Spleen (tissue), 11 donors: ENCODE measurements around the gene JCAD. TPM values are rescaled to one million over a fixed set of nuclear protein-coding genes. Genes with fewer than 3 reads are reported as not detected.

Experiments used
- DNase-seq: peaks from one replicate; pipeline ENCODE4 v3.0.0-alpha.2; 2020
- H3K27ac ChIP-seq, 8 donors: fragments of 200-600 bp; sonication (generic) in 7 of 8; 1 replicate in 4 of 8; 2 replicates in 4 of 8; pipeline versions ENCODE4 v1.5.0 to v1.8.0; 2016 to 2021; ENCODE audit warnings: inconsistent platforms in 4 of 8, mild to moderate bottlenecking in 4 of 8, moderate library complexity in 1 of 8
- H3K27me3 ChIP-seq, 7 donors: fragments of 200-600 bp; sonication (generic) in 6 of 7; replicated peaks in 1 of 7; 1 replicate in 4 of 7; 2 replicates in 3 of 7; pipeline versions ENCODE4 v1.5.0 to v1.8.0; 2016 to 2021; ENCODE audit warnings: inconsistent platforms in 3 of 7, mild to moderate bottlenecking in 1 of 7
- H3K36me3 ChIP-seq, 6 donors: fragments of 200-600 bp; sonication (generic) in 5 of 6; 1 replicate in 4 of 6; 2 replicates in 2 of 6; pipeline versions ENCODE4 v1.5.0 to v1.8.0; 2016 to 2021; ENCODE audit warnings: inconsistent platforms in 2 of 6
- H3K4me1 ChIP-seq, 6 donors: fragments of 200-600 bp; sonication (generic) in 5 of 6; 1 replicate in 3 of 6; 2 replicates in 3 of 6; pipeline versions ENCODE4 v1.5.0 to v1.8.0; 2016 to 2021; ENCODE audit warnings: inconsistent platforms in 3 of 6
- H3K4me3 ChIP-seq, 8 donors: fragments of 200-600 bp; sonication (generic) in 7 of 8; 1 replicate in 4 of 8; 2 replicates in 4 of 8; pipeline versions ENCODE4 v1.5.0 to v1.8.0; 2016 to 2021; ENCODE audit warnings: inconsistent platforms in 4 of 8, mild to moderate bottlenecking in 4 of 8, moderate library complexity in 2 of 8
- H3K9me3 ChIP-seq, 8 donors: fragments of 200-600 bp; sonication (generic) in 7 of 8; 1 replicate in 4 of 8; 2 replicates in 4 of 8; pipeline versions ENCODE4 v1.5.0 to v1.8.0; 2016 to 2021; ENCODE audit warnings: inconsistent platforms in 4 of 8
- POLR2A ChIP-seq, 3 donors: fragments of 450-650 bp; IDR thresholded peaks; one replicate each; pipeline ENCODE4 v1.5.1; 2017; ENCODE audit warnings: antibody characterized with exemption in 3 of 3, mild to moderate bottlenecking in 1 of 3
- POLR2AphosphoS5 ChIP-seq, 3 donors: sonication (generic); formaldehyde crosslinking; IDR thresholded peaks; one replicate each; pipeline ENCODE4 v1.5.1; 2017; ENCODE audit warnings: antibody characterized with exemption in 3 of 3
- WGBS, 5 donors: extraction: QIAGEN DNeasy Blood & Tissue Kit in 3 of 5; methylation state at CpG; one replicate each; pipeline versions ENCODE4 v1.1.5 to v1.1.7; 2013 to 2018; 5-methylcytosine and 5-hydroxymethylcytosine counted together
- intact Hi-C: fragments of 100-400 bp; cut with DNase I; formaldehyde crosslinking; loops from one replicate; pipeline ENCODE4 v1.15.0; 2023; ENCODE audit warnings: low total_unique reads
- polyA plus RNA-seq, 3 donors: library from polyadenylated mRNA; stranded (reverse); fragments of 200-250 nt; gene quantifications; one replicate each; pipeline ENCODE4 v1.2.1, GENCODE V29; 2013
- total RNA-seq, 7 donors: library from RNA; depleted of rRNA in 3 of 7; stranded (reverse); fragments of >200 nt in 3 of 7; fragmentation: NEBNext Ultra II Directional in 4 of 7; extraction: Animal tissue kit (Norgen Biotek cat#: 25700) in 4 of 7; gene quantifications; one replicate each; pipeline versions ENCODE4 v1.1.0 to v1.2.1, GENCODE V29; 2016 to 2021
- TF ChIP-seq, protein P1 (sequence below), 11 experiments: fragments of 200-600 bp in 7 of 11; fragments of 450-650 bp in 4 of 11; sonication (generic) in 4 of 11; IDR thresholded peaks in 8 of 11; conservative IDR thresholded peaks in 3 of 11; 1 replicate in 7 of 11; 2 replicates in 4 of 11; pipeline versions ENCODE4 v1.4.0 to v1.8.0; 2016 to 2021; ENCODE audit warnings: antibody characterized with exemption in 11 of 11, inconsistent platforms in 4 of 11, mild to moderate bottlenecking in 1 of 11
- donor health status: healthy with polysubstance abuse.
- donor health status: DM: no; HTN: no; CAD: no; lungs with moderate emphysema.
- donor health status: DM: no; HTN: no; CAD: no.
- donor health status: Bipolar disorder and iron deficiency.
- donor health status: healthy.
- donor health status: DM: no; HTN: no; CAD: no.
- donor health status: DM: yes; HTN: yes; CAD: no.

Gene JCAD
- total and polyA plus RNA-seq, 10 donors: 0.26 to 5.2 (median 1.8) TPM

DNA sequence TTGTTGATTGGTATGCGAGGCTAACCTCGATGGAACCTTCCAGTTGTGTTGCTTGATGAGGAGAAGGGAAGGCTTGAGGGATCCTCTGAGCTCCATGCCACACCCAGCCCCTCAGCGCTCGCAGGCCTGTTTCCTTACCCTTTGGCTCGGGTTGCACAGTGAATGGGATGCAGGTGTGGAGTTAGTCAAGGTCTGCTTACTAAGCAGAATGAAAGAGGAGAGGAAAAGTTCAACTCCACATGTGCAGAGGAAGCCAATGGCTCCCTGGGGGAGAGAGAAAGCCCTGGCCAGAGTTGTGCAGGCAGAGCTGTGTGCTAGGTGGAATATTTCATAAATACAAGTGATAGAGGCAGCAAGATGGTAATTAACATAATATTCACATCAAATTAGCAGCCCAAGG is 85.5 kb downstream of the JCAD start:
- whole genome bisulfite sequencing, 5 donors: 66 to 85% (median 75%) methylated on average over 5 of the region's 5 CpGs

DNA sequence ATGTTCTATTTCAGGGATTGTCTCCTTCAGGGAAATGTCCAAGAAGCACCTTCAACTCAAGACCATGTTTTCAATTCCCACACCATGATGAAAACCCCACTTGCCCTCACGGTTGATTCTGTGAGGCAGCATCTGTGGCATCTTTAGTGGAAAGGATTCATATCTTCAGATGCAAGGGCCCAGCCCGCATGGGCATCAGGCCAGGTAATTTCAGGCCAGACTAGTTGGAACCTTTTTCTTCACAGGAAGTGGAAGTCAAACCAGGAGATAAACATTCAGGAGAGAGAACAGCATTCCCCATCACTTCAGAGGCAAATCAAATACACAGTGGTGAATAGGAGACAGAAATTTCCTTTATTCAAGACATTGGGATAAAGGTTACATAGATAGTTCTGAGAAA is 88.8 kb downstream of the JCAD start:
- Histone ChIP-seq H3K27ac (no peak overlapping the region), H3K4me1 (no peaks in the 10 kb centered on the region), H3K4me3 (no peak overlapping the region), H3K27me3 (no peaks in the 10 kb centered on the region), H3K36me3 (no peaks in the 10 kb centered on the region), H3K9me3 (peaks cover 0 to 16% (median 9%) of the 10 kb centered on the region in 8 donors)
- WGBS, 5 donors: 66 to 91% (median 81%) methylated on average over 2 of the region's 2 CpGs
- intact Hi-C loops: no loop called here
- TF ChIP-seq POLR2AphosphoS5 (IDR thresholded peaks at IDR 0.05) (no peak), POLR2A (IDR thresholded peaks at IDR 0.05) (no peak)
- TF ChIP-seq, protein P1, sequence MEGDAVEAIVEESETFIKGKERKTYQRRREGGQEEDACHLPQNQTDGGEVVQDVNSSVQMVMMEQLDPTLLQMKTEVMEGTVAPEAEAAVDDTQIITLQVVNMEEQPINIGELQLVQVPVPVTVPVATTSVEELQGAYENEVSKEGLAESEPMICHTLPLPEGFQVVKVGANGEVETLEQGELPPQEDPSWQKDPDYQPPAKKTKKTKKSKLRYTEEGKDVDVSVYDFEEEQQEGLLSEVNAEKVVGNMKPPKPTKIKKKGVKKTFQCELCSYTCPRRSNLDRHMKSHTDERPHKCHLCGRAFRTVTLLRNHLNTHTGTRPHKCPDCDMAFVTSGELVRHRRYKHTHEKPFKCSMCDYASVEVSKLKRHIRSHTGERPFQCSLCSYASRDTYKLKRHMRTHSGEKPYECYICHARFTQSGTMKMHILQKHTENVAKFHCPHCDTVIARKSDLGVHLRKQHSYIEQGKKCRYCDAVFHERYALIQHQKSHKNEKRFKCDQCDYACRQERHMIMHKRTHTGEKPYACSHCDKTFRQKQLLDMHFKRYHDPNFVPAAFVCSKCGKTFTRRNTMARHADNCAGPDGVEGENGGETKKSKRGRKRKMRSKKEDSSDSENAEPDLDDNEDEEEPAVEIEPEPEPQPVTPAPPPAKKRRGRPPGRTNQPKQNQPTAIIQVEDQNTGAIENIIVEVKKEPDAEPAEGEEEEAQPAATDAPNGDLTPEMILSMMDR (IDR thresholded peaks at IDR 0.05 in 8 of 11, conservative IDR thresholded peaks at IDR 0.05 in 3 of 11): no peak
- DNase-seq: no peak

More for the DNA sequence above, 85.5 kb downstream of the JCAD start:
- TF ChIP-seq POLR2AphosphoS5 (IDR thresholded peaks at IDR 0.05): no peak
- TF ChIP-seq POLR2A (IDR thresholded peaks at IDR 0.05): no peak
- TF ChIP-seq, protein P1 (IDR thresholded peaks at IDR 0.05 in 8 of 11, conservative IDR thresholded peaks at IDR 0.05 in 3 of 11): no peak
- Histone ChIP-seq H3K27me3 (no peaks in the 10 kb centered on the region), H3K36me3 (no peaks in the 10 kb centered on the region), H3K4me1 (no peaks in the 10 kb centered on the region), H3K4me3 (no peak overlapping the region), H3K9me3 (peaks cover 0 to 16% (median 9%) of the 10 kb centered on the region in 8 donors), H3K27ac (no peak overlapping the region)
- intact Hi-C loops: no loop called here
- DNase-seq: no peak

DNA sequence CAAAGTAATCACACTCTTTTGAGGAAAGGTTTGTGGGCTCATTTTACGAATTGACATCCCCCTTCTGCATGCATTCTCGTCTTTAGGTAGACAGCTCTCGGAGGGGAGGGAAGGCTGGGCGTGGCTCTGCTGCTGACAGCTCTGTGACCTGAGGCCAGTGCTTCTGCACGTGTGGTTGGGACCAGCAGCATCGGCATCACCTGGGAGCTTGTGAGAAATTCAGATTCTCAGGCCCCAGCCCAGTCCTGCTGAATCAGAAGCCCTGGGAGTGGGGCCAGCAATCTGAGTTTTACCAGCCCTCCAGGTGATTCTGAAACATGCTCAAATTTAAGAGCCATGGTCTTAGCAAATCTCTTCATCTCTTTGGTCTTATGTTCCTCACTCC is 89.4 kb downstream of the JCAD start:
- no peak for TF ChIP-seq POLR2AphosphoS5 (IDR thresholded peaks at IDR 0.05)
- TF ChIP-seq, protein P1 (IDR thresholded peaks at IDR 0.05 in 8 of 11, conservative IDR thresholded peaks at IDR 0.05 in 3 of 11): no peak
- no peak for TF ChIP-seq POLR2A (IDR thresholded peaks at IDR 0.05)
- intact Hi-C loops: no loop called here
- peaks cover 0 to 11% (median 6%) of the 10 kb centered on the region in 8 donors for H3K9me3 ChIP-seq
- 75 to 89% (median 84%) methylated on average over 6 of the region's 6 CpGs for WGBS, 5 donors
- no peaks in the 10 kb centered on the region for H3K4me1 ChIP-seq
- no peak for DNase-seq
- no peak overlapping the region for H3K4me3 ChIP-seq
- no peaks in the 10 kb centered on the region for H3K27me3 ChIP-seq
- H3K27ac ChIP-seq: no peak overlapping the region
- no peaks in the 10 kb centered on the region for H3K36me3 ChIP-seq

DNA sequence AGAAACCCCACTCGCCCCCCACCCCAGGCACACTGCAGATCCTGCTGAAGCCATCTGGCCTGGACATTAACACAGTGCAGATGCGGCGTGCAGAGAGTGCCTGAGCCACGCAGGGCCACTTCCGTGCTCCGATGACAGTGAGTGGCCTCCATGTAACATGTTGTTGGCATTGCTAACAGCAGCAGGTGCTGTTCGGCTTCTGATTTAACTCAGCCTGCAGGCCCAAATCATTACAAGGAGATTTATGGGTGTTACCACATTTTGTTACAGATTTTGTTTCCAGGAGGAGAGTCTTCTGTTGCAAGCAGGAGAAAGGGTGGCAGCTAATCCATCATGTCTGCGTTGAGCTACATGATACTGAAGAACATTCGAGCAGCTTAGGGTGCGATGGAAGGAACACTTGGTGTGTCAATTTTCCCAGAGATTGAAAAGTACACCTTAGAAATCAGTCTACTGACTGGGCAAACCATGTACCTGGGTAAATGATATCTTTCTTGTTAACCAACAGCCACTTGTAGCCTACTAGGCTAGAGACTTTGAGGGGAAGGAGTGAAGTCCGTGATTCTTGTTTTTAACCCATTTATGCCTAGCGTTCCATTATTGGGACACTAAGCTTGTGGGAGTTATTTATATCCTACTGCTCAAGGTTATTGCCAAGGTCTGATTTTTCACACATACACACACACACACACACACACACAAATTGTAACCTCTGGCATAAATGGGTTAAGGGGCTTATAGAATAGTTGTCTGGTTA is 90.0 kb downstream of the JCAD start:
- Histone ChIP-seq H3K27me3 (no peaks in the 10 kb centered on the region), H3K4me1 (no peaks in the 10 kb centered on the region), H3K4me3 (no peak overlapping the region), H3K36me3 (no peaks in the 10 kb centered on the region), H3K9me3 (peaks cover 0 to 6% (median under 1%) of the 10 kb centered on the region in 8 donors), H3K27ac (no peak overlapping the region)
- TF ChIP-seq POLR2AphosphoS5 (IDR thresholded peaks at IDR 0.05) (no peak), POLR2A (IDR thresholded peaks at IDR 0.05) (no peak)
- TF ChIP-seq, protein P1 (IDR thresholded peaks at IDR 0.05 in 8 of 11, conservative IDR thresholded peaks at IDR 0.05 in 3 of 11): no peak
- WGBS, 5 donors: 87 to 94% (median 90%) methylated on average over 12 of the region's 12 CpGs
- no peak for DNase-seq
- intact Hi-C loops: no loop called here
